T-helper 2 cell treated with Interferon-gamma antibody and Interleukin-4, amounts not matched to agents 5 μg/mL and 100 μg/mL, for 36 hours (primary cell): ENCODE results near the gene CD69.

Experiments used
- DNase-seq: peaks from one replicate; pipeline ENCODE4 v3.0.0; 2021; ENCODE audit warnings: low spot score
- H3K27ac Mint-ChIP-seq: one replicate; pipeline ENCODE4 v1.8.0; 2021; ENCODE audit warnings: mild to moderate bottlenecking, mixed read lengths
- H3K27me3 Mint-ChIP-seq: one replicate; pipeline ENCODE4 v1.8.0; 2021; ENCODE audit warnings: low read depth, mixed read lengths
- H3K36me3 Mint-ChIP-seq: one replicate; pipeline ENCODE4 v1.8.0; 2021; ENCODE audit warnings: low read depth, mixed read lengths
- H3K4me1 Mint-ChIP-seq: one replicate; pipeline ENCODE4 v1.8.0; 2021; ENCODE audit warnings: low read depth, mixed read lengths
- H3K4me3 Mint-ChIP-seq: one replicate; pipeline ENCODE4 v1.8.0; 2022; ENCODE audit warnings: mild to moderate bottlenecking, moderate library complexity, mixed read lengths
- H3K9me3 Mint-ChIP-seq: one replicate; pipeline ENCODE4 v1.8.0; 2021; ENCODE audit warnings: mixed read lengths

Gene CD69

DNA sequence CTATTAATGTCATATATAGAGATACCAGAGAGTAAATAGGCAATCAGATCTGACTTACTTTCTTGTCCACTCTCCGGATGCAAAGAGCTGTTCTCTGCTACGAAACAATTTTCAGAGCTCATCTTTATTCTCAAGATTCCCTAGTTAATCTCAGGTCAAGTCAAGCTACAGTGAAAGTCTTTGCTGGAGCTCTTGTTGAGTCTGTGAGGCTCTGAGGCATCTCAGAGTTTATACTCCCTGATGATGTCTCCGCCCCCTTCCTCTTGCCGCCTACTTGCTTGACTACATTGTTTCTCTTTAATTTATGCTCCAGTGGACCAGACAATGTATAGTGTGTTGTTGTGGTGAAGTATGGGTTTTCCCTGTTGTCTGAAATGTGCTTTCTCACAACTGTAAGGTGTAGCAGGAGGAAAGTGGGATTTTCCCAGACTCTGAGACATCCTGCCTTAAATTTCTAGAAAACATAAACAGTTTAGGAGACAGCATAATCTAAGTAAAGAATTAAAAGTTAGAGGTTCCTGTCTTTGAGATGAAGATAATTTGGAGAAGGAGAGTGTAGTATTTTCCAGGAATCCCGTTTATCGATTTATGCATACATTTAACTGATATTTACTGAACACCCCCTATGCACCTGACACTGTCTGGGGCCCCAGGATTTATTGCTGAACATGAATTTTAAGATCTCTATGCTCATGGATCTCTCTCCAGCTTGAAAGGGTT lies at the start of gene CD69:
CD69 (minus strand) TSS at position 203 of the 720 bp plus-strand sequence; CDS start at position 122, 81 bp downstream.
- Mint-ChIP-seq H3K9me3 (no peaks in the 10 kb centered on the region), H3K36me3 (peaks cover 42% of the 10 kb centered on the region), H3K4me1 (peaks cover 50% of the 10 kb centered on the region), H3K27ac (peak within 1 kb of the TSS; percentile 97), H3K4me3 (peak within 1 kb of the TSS; percentile 97), H3K27me3 (no peaks in the 10 kb centered on the region)
- peak; percentile 84 for DNase-seq

- H3K27me3 Mint-ChIP-seq: peaks cover 24% of the 10 kb centered on the region
- peaks cover 20% of the 10 kb centered on the region for H3K4me1 Mint-ChIP-seq
- H3K9me3 Mint-ChIP-seq: no peaks in the 10 kb centered on the region
- no peak overlapping the region for H3K27ac Mint-ChIP-seq
- H3K4me3 Mint-ChIP-seq: no peak overlapping the region
- H3K36me3 Mint-ChIP-seq: no peaks in the 10 kb centered on the region
- DNase-seq: no peak
These were observed 49.2 kb upstream of the CD69 start for GRCh38 chr12:9809866-9810265.

GRCh38 chr12:9809338-9809737 lies 48.6 kb upstream of the CD69 start:
- Mint-ChIP-seq H3K4me1 (peaks cover 19% of the 10 kb centered on the region), H3K27ac (no peak overlapping the region), H3K36me3 (no peaks in the 10 kb centered on the region), H3K4me3 (no peak overlapping the region), H3K9me3 (no peaks in the 10 kb centered on the region), H3K27me3 (peaks cover 27% of the 10 kb centered on the region)
- no peak for DNase-seq

DNA sequence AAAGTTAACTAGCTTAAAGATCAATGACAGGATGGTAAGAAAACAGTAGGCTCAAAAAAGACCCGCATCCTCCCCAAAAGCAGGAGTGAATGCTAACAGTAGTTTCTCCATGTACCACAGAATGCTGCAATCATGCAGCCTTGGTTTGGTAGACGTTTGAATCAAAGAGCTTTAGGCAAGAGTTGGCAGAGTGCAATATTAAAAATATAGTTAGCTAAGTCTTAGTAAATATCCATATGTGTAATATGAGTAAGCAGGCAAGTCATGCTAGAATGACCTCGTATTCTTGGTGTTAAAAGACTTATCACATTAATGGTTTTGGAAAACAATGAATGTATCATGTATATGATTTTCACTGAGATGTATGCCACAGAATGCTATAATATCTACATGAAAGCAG lies 47.8 kb upstream of the CD69 start:
- H3K4me1 Mint-ChIP-seq: peaks cover 15% of the 10 kb centered on the region
- H3K27me3 Mint-ChIP-seq: peaks cover 32% of the 10 kb centered on the region
- no peak overlapping the region for H3K27ac Mint-ChIP-seq
- H3K36me3 Mint-ChIP-seq: no peaks in the 10 kb centered on the region
- DNase-seq: no peak
- H3K9me3 Mint-ChIP-seq: no peaks in the 10 kb centered on the region
- H3K4me3 Mint-ChIP-seq: no peak overlapping the region

DNA sequence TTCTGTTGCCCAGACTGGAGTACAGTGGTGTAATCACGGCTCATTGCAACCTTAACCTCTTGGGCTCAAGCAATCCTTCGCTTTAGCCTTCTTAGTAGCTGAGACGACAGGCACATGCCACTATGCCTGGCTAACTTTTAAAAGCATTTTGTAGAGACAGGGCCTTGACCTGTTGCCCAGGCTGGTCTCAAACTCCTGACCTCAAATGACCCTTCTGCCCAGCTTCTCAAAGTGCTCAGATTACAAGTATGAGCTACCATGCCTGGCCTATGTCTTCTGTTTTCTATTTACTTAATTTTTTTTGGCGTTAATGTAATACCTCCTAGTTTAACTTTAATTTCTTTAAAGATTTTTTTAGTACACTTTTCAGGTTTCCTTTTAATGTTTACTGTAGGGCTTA lies 46.0 kb upstream of the CD69 start:
- Mint-ChIP-seq H3K9me3 (no peaks in the 10 kb centered on the region), H3K4me3 (no peak overlapping the region)

DNA sequence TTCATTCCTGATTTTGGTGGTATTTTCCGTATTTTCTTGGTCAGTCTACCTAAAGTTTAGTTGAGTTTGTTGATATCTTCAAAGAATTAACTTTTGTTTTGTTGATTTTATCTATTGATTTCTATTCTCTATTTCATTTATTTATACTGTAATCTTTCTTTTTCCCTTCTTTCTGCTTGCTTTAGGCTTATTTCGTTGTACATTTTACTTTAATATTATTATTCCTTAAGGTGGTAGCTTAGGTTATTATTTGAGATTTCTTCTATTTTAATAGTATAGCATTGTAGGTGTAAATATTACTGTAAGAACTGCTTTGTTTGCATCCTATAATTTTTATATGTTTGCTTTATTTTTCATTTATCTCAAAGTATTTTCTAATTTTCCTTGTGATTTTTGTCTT lies 45.2 kb upstream of the CD69 start:
- Mint-ChIP-seq H3K27ac (no peak overlapping the region), H3K27me3 (peaks cover 42% of the 10 kb centered on the region), H3K36me3 (no peaks in the 10 kb centered on the region), H3K4me3 (no peak overlapping the region), H3K4me1 (peaks cover 9% of the 10 kb centered on the region), H3K9me3 (no peaks in the 10 kb centered on the region)
- no peak for DNase-seq

More for the DNA sequence above, 46.0 kb upstream of the CD69 start:
- Mint-ChIP-seq H3K4me1 (peaks cover 13% of the 10 kb centered on the region), H3K36me3 (no peaks in the 10 kb centered on the region), H3K27ac (no peak overlapping the region), H3K27me3 (peaks cover 41% of the 10 kb centered on the region)
- DNase-seq: no peak

- no peak for DNase-seq
- peaks cover 23% of the 10 kb centered on the region for H3K27me3 Mint-ChIP-seq
- H3K9me3 Mint-ChIP-seq: no peaks in the 10 kb centered on the region
- peaks cover 28% of the 10 kb centered on the region for H3K4me1 Mint-ChIP-seq
- no peak overlapping the region for H3K27ac Mint-ChIP-seq
- H3K36me3 Mint-ChIP-seq: no peaks in the 10 kb centered on the region
- no peak overlapping the region for H3K4me3 Mint-ChIP-seq
These were observed 39.3 kb upstream of the CD69 start for GRCh38 chr12:9799961-9800360.

DNA sequence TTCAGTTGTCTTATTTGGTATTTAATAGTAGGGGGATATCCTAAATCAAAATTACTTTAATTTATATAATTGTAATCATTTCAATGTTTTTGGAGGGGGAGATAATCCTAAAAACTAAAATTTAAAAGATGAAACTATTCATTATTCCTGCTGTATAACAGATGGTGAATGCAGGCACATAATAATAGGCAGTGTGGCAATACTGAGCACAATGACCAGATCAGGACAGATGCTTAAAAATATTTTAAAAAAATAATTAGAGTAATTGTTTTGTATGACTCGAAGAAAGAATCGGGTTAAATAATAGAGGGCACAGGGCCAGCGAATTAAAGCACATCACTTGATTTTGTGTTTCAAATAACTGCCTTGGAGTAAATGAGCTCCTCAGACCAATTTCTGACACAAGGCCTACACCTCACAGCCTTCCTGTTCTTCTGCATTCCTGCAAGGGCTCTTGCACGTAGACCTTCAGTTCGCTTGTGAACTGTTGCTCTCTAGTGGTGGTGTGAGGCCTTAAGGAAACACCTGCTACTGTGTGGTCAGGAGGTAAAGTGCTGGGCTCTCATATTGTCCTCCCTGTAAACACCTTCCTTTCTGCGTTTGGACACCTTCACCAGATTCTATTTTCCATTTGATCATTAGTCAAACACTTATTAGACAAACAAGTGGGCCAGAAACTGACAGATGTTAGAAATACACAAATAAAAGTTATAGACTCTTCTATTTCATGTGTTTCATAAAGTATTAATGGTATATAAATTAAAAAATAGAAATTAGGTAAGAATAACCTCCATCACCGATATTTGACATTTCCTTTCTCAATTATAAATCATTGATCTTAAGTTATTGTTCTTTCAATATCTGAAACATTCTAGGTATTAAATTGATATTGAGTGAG lies 37.3 kb upstream of the CD69 start:
- H3K36me3 Mint-ChIP-seq: no peaks in the 10 kb centered on the region
- H3K27ac Mint-ChIP-seq: peak overlapping the region; percentile 4
- H3K27me3 Mint-ChIP-seq: peaks cover 12% of the 10 kb centered on the region
- peak overlapping the region; percentile 73 for H3K4me3 Mint-ChIP-seq
- peaks cover 2% of the 10 kb centered on the region for H3K9me3 Mint-ChIP-seq
- peaks cover 45% of the 10 kb centered on the region for H3K4me1 Mint-ChIP-seq
- DNase-seq: peak; percentile 74

- Mint-ChIP-seq H3K4me1 (peaks cover 53% of the 10 kb centered on the region), H3K36me3 (peaks cover 1% of the 10 kb centered on the region), H3K27ac (peak overlapping the region; percentile 85), H3K27me3 (peaks cover 3% of the 10 kb centered on the region), H3K4me3 (peak overlapping the region; percentile 73), H3K9me3 (peaks cover 3% of the 10 kb centered on the region)
- DNase-seq: no peak
These were observed 36.3 kb upstream of the CD69 start for GRCh38 chr12:9796971-9797370.

DNA sequence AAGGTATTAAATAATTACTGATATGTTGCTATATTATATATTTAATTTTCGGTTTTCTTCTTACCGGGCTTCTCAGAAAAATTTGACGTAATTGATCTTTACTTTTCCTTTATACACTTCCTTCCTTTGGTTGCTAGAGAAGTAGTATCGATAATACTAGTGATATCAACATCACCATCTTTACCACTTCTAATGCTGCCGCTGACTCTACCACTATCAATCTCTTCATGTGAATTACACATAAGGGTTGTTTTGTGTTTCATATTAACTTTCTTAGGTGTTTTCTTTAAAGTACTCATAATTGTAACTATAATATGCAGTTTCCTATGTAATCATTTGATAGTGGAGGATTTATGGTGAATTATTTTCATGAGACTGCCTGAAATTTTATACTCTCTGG lies 35.6 kb upstream of the CD69 start:
- Mint-ChIP-seq H3K36me3 (peaks cover 1% of the 10 kb centered on the region), H3K27ac (peak overlapping the region; percentile 85), H3K4me3 (peak overlapping the region; percentile 73), H3K4me1 (peaks cover 56% of the 10 kb centered on the region), H3K9me3 (peaks cover 3% of the 10 kb centered on the region), H3K27me3 (peaks cover under 1% of the 10 kb centered on the region)
- DNase-seq: no peak

DNA sequence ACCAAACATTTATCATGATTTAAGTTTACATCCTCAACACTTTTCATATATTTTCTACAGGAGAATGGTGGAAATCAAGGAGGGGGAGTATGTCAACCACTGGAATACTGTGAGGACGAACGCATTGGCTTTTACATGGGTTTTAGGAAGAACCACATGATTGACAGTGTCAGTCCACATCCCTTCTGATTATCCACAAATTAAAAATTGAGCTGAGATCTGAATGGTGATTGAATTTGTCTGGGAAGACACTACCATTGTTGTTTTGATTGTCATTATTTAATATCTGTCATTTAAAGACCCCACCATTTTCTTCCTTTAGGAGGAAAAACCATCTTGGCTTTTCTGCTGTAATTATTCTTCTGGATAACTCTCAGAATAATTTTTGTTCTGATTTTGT lies 35.2 kb upstream of the CD69 start:
- Mint-ChIP-seq H3K27ac (peak overlapping the region; percentile 85), H3K27me3 (no peaks in the 10 kb centered on the region), H3K4me3 (peak overlapping the region; percentile 73), H3K4me1 (peaks cover 56% of the 10 kb centered on the region), H3K36me3 (peaks cover 1% of the 10 kb centered on the region), H3K9me3 (peaks cover 3% of the 10 kb centered on the region)
- DNase-seq: no peak

DNA sequence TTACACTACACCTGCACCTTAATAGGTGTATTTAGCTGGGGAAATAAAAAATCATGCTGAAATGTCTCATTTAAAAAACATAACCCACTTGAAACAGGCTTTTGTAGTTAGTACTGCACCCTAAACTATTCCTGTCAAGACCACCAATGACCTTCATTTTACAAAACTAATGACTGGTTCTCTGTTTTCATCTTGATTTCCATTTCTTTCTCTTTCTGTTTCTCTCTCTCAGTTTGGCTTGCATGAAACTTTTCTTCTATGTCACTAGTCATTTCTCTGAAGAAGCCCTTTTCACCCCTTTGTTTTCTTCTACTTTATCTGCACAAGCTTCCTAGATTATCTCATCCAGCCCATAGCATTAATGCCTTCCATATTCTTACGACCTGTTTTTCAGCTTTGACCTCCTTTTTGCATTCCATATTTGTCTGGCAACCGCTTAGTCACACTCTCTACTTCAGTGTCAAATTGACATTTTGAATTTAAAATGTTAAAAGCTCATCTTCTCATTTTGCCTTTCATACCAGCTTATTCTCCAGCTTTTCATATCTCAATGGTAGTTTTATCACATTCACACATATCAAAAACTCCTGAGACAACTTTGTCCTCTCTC lies 33.9 kb upstream of the CD69 start:
- Mint-ChIP-seq H3K27ac (peak overlapping the region; percentile 85), H3K9me3 (peaks cover 12% of the 10 kb centered on the region), H3K36me3 (peaks cover 3% of the 10 kb centered on the region), H3K27me3 (no peaks in the 10 kb centered on the region), H3K4me3 (peak overlapping the region; percentile 73), H3K4me1 (peaks cover 56% of the 10 kb centered on the region)
- DNase-seq: no peak

DNA sequence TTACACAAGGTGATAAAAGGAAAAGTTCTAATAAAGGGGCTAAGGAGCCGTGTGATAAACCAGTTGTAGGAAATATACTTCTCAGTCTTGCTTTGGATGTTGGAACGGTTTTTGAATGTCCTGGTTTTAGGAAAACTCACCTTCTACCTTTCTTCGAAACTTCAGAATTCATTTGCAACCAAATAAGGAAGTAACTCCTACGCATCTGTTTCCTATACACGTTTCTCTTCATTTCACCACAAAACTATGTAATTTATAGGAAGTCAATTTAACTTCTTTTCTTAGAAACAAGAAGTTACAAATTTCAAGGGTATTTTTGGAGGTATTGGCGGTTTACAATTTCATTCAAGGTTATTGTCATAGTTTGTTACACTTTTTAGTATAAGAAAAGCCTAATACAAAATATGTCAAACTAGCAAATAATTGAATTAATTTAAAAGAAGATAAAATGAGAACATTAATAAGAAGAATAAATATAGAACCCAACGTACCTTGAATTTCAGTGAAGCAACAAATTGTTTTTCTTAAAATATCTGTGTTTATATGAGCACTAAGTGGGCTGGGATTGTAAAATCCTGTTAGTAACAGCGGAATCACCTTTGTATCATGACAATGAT lies 33.2 kb upstream of the CD69 start:
- peaks cover 18% of the 10 kb centered on the region for H3K9me3 Mint-ChIP-seq

More for the DNA sequence above, 33.2 kb upstream of the CD69 start:
- peak overlapping the region; percentile 85 for H3K27ac Mint-ChIP-seq
- H3K27me3 Mint-ChIP-seq: no peaks in the 10 kb centered on the region
- peaks cover 3% of the 10 kb centered on the region for H3K36me3 Mint-ChIP-seq
- peaks cover 56% of the 10 kb centered on the region for H3K4me1 Mint-ChIP-seq
- no peak for DNase-seq
- H3K4me3 Mint-ChIP-seq: peak overlapping the region; percentile 73
